ENCODE results near the gene COPE. TPM values are rescaled to one million over a fixed set of nuclear protein-coding genes. Genes with fewer than 3 reads are reported as not detected.

COPE gene
- total RNA-seq, 1 experiment from 2014 or later, result 310 TPM

DNA sequence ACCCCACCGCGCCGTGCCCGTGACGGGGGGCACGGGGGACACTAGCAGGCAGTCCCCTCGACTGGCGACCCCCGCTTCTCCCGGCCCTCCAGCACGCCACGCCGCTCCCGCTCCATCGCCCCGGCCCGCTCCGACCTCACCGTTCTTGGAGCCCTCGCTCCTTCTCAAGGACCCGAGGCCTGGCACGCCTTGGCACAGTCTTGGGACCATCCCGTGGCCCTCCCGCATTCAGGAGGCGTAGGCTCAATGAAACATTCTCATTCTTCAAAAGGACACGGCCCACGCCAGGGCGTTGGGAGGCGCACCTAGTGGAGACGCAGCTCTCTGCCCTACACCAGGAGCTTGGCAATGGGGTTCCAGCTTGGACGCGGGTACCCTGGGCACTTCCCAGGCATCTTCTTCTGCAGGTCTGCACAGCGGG is 22.8 kb downstream of the COPE start:
- H3K4me3 Mint-ChIP-seq (ENCODE audit: unreplicated experiment), result peak overlapping the region; percentile 64
- ChIA-PET POLR2A (interaction anchor here (0.6 kb wide), 1 partner anchor 12 kb away, joined by 3 read pairs; no protein-coding TSS in a partner anchor), CTCF (interaction anchor here (0.6 to 1.1 kb wide), 5 partner anchors 11 to 135 kb away, joined by 3 to 6 read pairs (median 4); no protein-coding TSS in a partner anchor)
- no peak for DNase-seq (ENCODE audit: unreplicated experiment)
- TF ChIP-seq, protein P1, sequence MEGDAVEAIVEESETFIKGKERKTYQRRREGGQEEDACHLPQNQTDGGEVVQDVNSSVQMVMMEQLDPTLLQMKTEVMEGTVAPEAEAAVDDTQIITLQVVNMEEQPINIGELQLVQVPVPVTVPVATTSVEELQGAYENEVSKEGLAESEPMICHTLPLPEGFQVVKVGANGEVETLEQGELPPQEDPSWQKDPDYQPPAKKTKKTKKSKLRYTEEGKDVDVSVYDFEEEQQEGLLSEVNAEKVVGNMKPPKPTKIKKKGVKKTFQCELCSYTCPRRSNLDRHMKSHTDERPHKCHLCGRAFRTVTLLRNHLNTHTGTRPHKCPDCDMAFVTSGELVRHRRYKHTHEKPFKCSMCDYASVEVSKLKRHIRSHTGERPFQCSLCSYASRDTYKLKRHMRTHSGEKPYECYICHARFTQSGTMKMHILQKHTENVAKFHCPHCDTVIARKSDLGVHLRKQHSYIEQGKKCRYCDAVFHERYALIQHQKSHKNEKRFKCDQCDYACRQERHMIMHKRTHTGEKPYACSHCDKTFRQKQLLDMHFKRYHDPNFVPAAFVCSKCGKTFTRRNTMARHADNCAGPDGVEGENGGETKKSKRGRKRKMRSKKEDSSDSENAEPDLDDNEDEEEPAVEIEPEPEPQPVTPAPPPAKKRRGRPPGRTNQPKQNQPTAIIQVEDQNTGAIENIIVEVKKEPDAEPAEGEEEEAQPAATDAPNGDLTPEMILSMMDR (IDR thresholded peaks at IDR 0.05; ENCODE audit: unreplicated experiment), result no peak
- no peak overlapping the region for H3K27ac Mint-ChIP-seq (ENCODE audit: low read depth, unreplicated experiment)
- H3K9me3 Mint-ChIP-seq (ENCODE audit: unreplicated experiment), result no peaks in the 10 kb centered on the region
- H3K36me3 Mint-ChIP-seq (ENCODE audit: insufficient read depth, unreplicated experiment), result no peaks in the 10 kb centered on the region
- H3K4me1 Mint-ChIP-seq (ENCODE audit: insufficient read depth, unreplicated experiment), result no peaks in the 10 kb centered on the region
- BruUV-seq (replicated peaks), result no TSS peak
- intact Hi-C loops (cut with micrococcal nuclease), result no loop called here
- peaks cover 37% of the 10 kb centered on the region for H3K27me3 Mint-ChIP-seq (ENCODE audit: insufficient read depth, unreplicated experiment)

DNA sequence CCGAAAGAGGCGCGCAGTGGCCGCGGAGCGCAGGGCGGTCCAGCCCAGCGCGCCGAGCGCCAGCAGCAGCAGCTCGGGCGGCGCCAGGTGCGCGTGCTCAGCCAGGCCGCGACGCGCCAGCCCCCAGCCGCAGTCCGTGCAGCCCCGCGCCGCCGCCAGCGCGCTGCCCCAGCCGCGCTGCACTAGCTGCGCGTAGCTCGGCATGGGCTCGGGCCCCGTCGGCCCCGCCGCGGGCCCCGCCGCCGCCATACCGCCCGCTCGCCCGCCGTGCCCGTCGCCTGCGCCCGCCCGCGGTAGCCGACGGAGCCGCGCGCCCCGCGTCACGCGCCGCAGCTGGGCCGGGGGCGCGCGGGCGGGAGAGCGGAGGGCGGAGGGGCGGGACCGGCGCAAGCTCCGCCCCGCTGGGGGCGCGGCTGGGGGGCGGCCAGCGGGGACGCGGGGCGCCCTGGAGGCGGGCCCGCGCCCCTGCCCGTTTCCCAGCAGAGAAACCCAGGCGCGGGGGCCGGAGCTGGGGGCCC is 23.3 kb downstream of the COPE start, which contains the start of gene CERS1:
CERS1 (minus strand) TSS at position 335 of the 518 bp plus-strand sequence; CDS start at position 249, 86 bp downstream.
- TF ChIP-seq, protein P1 (IDR thresholded peaks at IDR 0.05; ENCODE audit: unreplicated experiment), result no peak
- Mint-ChIP-seq H3K4me3 (ENCODE audit: unreplicated experiment) (peak within 1 kb of the TSS; percentile 64), H3K27me3 (ENCODE audit: insufficient read depth, unreplicated experiment) (peaks cover 37% of the 10 kb centered on the region), H3K9me3 (ENCODE audit: unreplicated experiment) (no peaks in the 10 kb centered on the region), H3K27ac (ENCODE audit: low read depth, unreplicated experiment) (no peak within 1 kb of the TSS), H3K4me1 (ENCODE audit: insufficient read depth, unreplicated experiment) (no peaks in the 10 kb centered on the region), H3K36me3 (ENCODE audit: insufficient read depth, unreplicated experiment) (no peaks in the 10 kb centered on the region)
- no TSS peak for BruUV-seq (replicated peaks)
- ChIA-PET POLR2A (interaction anchor here (0.6 kb wide), 2 partner anchors 12 to 611 kb away, joined by 3 read pairs; no protein-coding TSS in a partner anchor), CTCF (interaction anchor here (0.6 to 1.1 kb wide), 4 partner anchors 21 to 135 kb away, joined by 3 to 6 read pairs (median 4); no protein-coding TSS in a partner anchor)
- DNase-seq (ENCODE audit: unreplicated experiment), result no peak
- intact Hi-C loops (cut with micrococcal nuclease), result loop anchor here (1.0 kb wide), 1 partner anchor 90 kb away; no protein-coding TSS in a partner anchor

DNA sequence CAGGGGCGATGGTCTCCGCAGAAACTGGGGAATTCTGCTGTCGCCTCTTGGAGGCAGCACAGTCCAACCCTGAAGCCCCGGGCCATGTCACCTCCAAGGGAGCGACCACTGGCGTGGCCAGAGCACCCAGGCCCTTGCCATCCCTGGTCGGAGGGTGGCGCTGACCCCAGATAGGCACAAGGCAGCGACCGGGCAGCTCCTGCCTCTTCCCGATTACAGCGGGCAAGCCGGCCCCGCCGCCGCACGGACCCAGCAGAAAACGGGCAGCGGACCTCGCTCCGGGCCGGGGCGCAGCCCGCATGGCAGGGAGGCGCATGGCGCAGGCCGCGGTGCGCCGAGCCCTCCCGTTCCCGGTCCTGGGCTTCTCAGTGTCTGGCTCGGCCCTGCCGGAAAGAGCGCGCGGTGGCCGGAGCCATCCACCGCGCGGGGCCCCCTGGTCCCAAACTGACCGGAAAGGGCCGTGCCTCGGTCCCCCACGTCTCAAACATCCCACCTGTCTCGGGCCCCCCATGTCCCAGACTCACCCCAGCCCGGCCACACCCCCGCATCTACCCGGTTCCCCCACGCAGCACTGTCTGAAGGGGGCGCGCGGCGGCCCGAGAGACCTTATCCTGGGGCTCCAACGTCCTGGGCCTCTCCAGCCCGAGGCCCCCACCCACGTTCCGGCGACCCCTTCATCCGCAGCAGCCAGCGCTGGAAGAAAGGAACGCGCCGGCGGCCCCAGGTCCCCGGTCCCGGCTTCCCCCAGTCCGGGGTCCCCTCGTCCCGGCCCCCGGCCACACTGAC is 24.0 kb downstream of the COPE start:
- intact Hi-C loops (cut with micrococcal nuclease), result loop anchor here (1.0 kb wide), 1 partner anchor 91 kb away; no protein-coding TSS in a partner anchor
- H3K4me3 Mint-ChIP-seq (ENCODE audit: unreplicated experiment), result peak overlapping the region; percentile 21
- ChIA-PET CTCF (interaction anchor here (0.9 to 1.1 kb wide), 3 partner anchors 15 to 92 kb away, joined by 3 to 6 read pairs (median 3); no protein-coding TSS in a partner anchor), POLR2A (interaction anchor here (0.6 to 1.2 kb wide), 3 partner anchors 9 to 611 kb away, joined by 3 to 6 read pairs (median 5); no protein-coding TSS in a partner anchor)
- no peak overlapping the region for H3K27ac Mint-ChIP-seq (ENCODE audit: low read depth, unreplicated experiment)
- DNase-seq (ENCODE audit: unreplicated experiment), result peak; percentile 44
- no TSS peak for BruUV-seq (replicated peaks)
- peaks cover 37% of the 10 kb centered on the region for H3K27me3 Mint-ChIP-seq (ENCODE audit: insufficient read depth, unreplicated experiment)
- no peaks in the 10 kb centered on the region for H3K36me3 Mint-ChIP-seq (ENCODE audit: insufficient read depth, unreplicated experiment)
- no peaks in the 10 kb centered on the region for H3K4me1 Mint-ChIP-seq (ENCODE audit: insufficient read depth, unreplicated experiment)
- H3K9me3 Mint-ChIP-seq (ENCODE audit: unreplicated experiment), result no peaks in the 10 kb centered on the region
- TF ChIP-seq, protein P1 (IDR thresholded peaks at IDR 0.05; ENCODE audit: unreplicated experiment), result no peak

Measured in MCF 10A (cell line).